ENCODE data around the gene LRRC37B. TPM values are rescaled to one million over a fixed set of nuclear protein-coding genes. Genes with fewer than 3 reads are reported as not detected.
"Not testable (repeated sequence)": the region's sequence is repeated elsewhere in the genome, so short reads cannot be mapped to it uniquely, and the experiment has no call there.

LRRC37B gene
- total RNA-seq, 1 donor from 2014 or later = 34.3 TPM

DNA sequence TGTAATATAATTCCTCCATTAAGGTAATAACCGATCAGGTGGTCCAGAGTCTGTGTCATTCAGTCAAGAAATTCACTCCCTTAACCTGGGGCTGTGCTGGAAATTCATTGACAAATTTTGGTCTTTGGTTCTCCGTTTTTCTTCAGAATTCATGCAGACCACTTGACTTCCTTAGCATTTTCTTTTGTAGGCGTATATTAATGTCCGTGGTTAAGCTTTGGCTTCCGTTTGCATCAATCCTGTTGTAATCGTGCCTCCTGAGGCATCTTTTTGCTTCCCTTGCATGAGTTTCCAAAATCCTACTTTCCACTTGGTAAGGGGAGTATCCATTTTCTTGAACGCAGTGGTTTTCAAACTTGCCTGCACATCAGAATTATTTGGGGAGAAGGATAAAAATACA is 9.0 kb downstream of the LRRC37B start:
- H3K4me3 Mint-ChIP-seq (ENCODE audit: low read depth) = peak overlapping the region; percentile 53
- peak overlapping the region; percentile 76 for H3K27ac Mint-ChIP-seq
- peaks cover 43% of the 10 kb centered on the region for H3K36me3 Mint-ChIP-seq (ENCODE audit: low read depth)
- no peaks in the 10 kb centered on the region for H3K27me3 Mint-ChIP-seq (ENCODE audit: low read depth)
- H3K4me1 Mint-ChIP-seq (ENCODE audit: low read depth) = peaks cover 38% of the 10 kb centered on the region
- intact Hi-C loops (cut with micrococcal nuclease) = no loop called here
- H3K9me3 Mint-ChIP-seq = no peaks in the 10 kb centered on the region
- DNase-seq (ENCODE audit: low spot score) = no peak

DNA sequence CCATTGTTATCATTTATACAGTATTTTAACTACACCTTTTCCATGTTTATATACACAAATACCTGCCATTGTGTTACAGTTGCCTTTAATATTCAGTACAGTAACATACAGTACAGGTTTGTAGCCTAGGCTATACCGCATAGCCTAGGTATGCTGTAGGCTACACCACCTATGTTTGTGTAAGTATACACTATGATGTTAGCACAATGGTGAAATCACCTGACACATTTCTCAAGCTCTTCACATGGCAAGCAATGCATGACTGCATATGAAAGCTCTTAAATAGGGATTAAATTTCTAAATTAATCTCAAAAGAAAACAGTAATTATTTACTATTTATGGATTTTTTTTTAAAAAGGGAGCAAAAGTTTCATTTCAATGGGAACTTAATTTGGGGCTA is 12.0 kb downstream of the LRRC37B start:
- Mint-ChIP-seq H3K4me1 (ENCODE audit: low read depth) (peaks cover 25% of the 10 kb centered on the region), H3K4me3 (ENCODE audit: low read depth) (no peak overlapping the region), H3K36me3 (ENCODE audit: low read depth) (peaks cover 31% of the 10 kb centered on the region), H3K9me3 (no peaks in the 10 kb centered on the region), H3K27ac (no peak overlapping the region), H3K27me3 (ENCODE audit: low read depth) (no peaks in the 10 kb centered on the region)
- intact Hi-C loops (cut with micrococcal nuclease) = no loop called here
- no peak for DNase-seq (ENCODE audit: low spot score)

DNA sequence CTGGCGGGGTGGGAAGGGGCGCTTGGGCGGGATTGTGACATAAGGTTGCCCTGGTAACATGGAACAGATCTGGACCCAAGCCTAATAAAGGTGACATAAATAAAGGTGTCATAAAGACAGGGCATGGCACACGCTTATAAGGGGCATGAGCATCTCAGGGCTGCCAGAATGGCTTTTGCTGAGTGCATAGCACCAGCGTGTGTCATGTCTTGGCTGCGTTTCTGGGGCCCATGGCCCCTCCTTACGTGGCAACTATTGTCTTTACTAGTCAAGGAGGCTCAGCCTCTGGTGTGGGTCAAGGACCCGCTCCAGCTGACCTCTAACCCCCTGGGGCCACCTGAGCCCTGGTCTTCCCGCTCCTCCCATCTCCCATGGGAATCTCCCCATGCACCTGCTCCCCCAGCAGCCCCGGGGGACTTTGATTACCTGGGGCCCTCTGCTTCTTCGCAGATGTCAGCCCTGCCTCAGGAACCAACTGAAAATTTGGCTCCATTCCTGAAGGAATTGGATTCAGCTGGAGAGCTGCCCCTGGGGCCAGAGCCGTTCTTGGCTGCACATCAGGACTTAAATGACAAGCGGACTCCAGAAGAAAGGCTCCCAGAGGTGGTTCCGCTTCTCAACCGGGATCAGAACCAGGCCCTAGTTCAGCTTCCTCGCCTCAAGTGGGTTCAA is 13.9 kb downstream of the LRRC37B start:
- peaks cover 30% of the 10 kb centered on the region for H3K36me3 Mint-ChIP-seq (ENCODE audit: low read depth)
- no peak for DNase-seq (ENCODE audit: low spot score)
- H3K4me1 Mint-ChIP-seq (ENCODE audit: low read depth) = peaks cover 19% of the 10 kb centered on the region
- H3K9me3 Mint-ChIP-seq = no peaks in the 10 kb centered on the region
- H3K27me3 Mint-ChIP-seq (ENCODE audit: low read depth) = no peaks in the 10 kb centered on the region
- intact Hi-C loops (cut with micrococcal nuclease) = no loop called here
- no peak overlapping the region for H3K27ac Mint-ChIP-seq
- no peak overlapping the region for H3K4me3 Mint-ChIP-seq (ENCODE audit: low read depth)

DNA sequence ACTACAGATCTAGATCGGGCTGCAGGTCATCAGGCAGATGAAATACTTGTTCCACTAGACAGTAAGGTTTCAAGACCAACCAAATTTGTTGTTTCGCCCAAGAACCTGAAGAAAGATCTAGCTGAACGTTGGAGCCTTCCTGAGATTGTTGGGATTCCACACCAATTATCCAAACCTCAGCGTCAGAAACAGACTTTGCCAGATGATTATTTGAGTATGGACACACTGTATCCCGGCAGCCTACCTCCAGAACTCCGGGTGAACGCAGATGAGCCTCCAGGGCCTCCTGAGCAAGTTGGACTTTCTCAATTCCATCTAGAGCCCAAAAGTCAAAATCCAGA is 14.4 kb downstream of the LRRC37B start:
- H3K4me1 Mint-ChIP-seq (ENCODE audit: low read depth) = peaks cover 14% of the 10 kb centered on the region
- intact Hi-C loops (cut with micrococcal nuclease) = no loop called here
- H3K36me3 Mint-ChIP-seq (ENCODE audit: low read depth) = peaks cover 30% of the 10 kb centered on the region
- H3K9me3 Mint-ChIP-seq = no peaks in the 10 kb centered on the region
- DNase-seq (ENCODE audit: low spot score) = no peak
- no peak overlapping the region for H3K27ac Mint-ChIP-seq
- no peaks in the 10 kb centered on the region for H3K27me3 Mint-ChIP-seq (ENCODE audit: low read depth)
- no peak overlapping the region for H3K4me3 Mint-ChIP-seq (ENCODE audit: low read depth)

DNA sequence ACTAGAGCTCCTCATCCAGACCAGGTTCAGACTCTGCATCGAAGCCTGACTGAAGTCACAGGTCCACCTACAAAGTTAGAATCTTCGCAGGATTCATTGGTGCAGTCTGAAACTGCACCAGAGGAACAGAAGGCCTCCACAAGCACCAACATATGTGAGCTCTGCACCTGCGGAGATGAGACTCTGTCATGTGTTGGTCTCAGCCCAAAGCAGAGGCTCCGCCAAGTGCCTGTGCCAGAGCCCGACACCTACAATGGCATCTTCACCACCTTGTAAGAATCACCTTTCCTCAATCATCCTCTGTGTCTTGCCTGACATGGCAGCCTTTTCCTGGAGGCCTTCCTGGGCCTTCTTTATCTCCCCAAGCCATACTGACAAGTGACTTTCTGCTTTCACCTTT is 15.4 kb downstream of the LRRC37B start:
- DNase-seq (ENCODE audit: low spot score); H3K9me3 Mint-ChIP-seq; H3K4me1 Mint-ChIP-seq (ENCODE audit: low read depth); H3K4me3 Mint-ChIP-seq (ENCODE audit: low read depth); H3K27me3 Mint-ChIP-seq (ENCODE audit: low read depth); H3K27ac Mint-ChIP-seq; intact Hi-C loops (cut with micrococcal nuclease): not testable (repeated sequence)
- H3K36me3 Mint-ChIP-seq (ENCODE audit: low read depth) = peaks cover 28% of the 10 kb centered on the region

DNA sequence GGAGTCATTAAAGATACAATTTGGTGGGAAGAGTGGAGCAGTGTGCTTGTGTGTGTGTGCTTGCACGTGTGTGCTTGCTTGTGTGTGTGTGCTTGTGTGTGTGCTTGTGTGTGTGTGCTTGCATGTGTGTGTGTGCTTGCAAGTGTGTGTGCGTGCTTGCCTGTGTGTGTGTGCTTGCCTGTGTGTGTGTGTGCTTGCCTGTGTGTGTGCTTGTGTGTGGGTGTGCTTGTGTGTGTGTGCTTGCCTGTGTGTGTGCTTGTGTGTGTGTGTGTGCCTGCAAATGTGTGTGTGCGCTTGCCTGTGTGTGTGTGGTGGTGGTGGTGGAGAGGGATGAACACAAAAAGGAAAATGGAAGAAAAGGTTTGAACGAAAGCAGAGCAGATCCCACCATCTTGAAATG is 20.1 kb downstream of the LRRC37B start:
- DNase-seq (ENCODE audit: low spot score); H3K4me1 Mint-ChIP-seq (ENCODE audit: low read depth); H3K4me3 Mint-ChIP-seq (ENCODE audit: low read depth); H3K9me3 Mint-ChIP-seq; H3K27ac Mint-ChIP-seq; intact Hi-C loops (cut with micrococcal nuclease); H3K27me3 Mint-ChIP-seq (ENCODE audit: low read depth): not testable (repeated sequence)
- peaks cover 11% of the 10 kb centered on the region for H3K36me3 Mint-ChIP-seq (ENCODE audit: low read depth)

DNA sequence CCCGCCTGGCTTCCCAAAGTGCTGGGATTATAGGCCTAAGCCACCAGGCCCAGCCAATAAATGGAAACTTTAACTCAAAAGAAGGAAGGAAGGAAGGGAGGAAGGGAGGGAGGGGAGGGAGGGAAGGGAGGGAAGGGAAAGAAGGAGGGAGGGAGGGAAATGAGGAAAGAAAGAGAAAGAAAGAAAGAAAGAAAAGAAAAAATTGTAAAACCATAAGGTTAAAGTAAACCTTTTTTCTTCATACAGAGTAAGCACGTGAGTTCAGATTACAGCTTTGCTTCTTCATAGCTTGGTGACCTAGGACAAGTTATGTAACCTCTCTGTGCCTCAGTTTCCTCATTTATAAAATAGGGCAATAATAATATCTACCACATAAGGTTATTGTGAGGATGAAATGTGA is 26.0 kb downstream of the LRRC37B start:
- Mint-ChIP-seq H3K27me3 (ENCODE audit: low read depth) (no peaks in the 10 kb centered on the region), H3K36me3 (ENCODE audit: low read depth) (peaks cover 25% of the 10 kb centered on the region), H3K4me1 (ENCODE audit: low read depth) (peaks cover 3% of the 10 kb centered on the region), H3K4me3 (ENCODE audit: low read depth) (no peak overlapping the region), H3K9me3 (no peaks in the 10 kb centered on the region), H3K27ac (no peak overlapping the region)
- intact Hi-C loops (cut with micrococcal nuclease) = no loop called here
- no peak for DNase-seq (ENCODE audit: low spot score)

DNA sequence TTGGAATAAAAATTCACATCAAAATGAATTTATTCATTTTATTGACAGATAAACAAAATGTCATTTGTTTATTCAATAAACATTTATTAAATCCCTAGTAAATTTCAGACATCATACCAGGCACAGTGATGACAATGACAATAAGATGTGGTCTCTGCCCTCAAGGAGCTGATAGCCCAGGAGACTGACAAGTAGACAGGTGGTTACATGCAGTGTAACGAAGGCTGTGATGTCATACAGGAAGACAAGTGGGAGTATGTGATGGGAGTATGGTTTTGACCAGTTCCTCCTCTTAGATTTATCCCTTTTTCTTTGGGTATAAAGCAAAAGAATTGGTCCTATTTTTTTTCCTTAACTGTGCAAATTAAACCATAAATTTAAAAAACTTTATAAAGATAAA is 26.6 kb downstream of the LRRC37B start:
- DNase-seq (ENCODE audit: low spot score); H3K4me3 Mint-ChIP-seq (ENCODE audit: low read depth); H3K9me3 Mint-ChIP-seq; intact Hi-C loops (cut with micrococcal nuclease); H3K4me1 Mint-ChIP-seq (ENCODE audit: low read depth); H3K27me3 Mint-ChIP-seq (ENCODE audit: low read depth): not testable (repeated sequence)
- H3K27ac Mint-ChIP-seq = peak overlapping the region; percentile 38
- H3K36me3 Mint-ChIP-seq (ENCODE audit: low read depth) = peaks cover 28% of the 10 kb centered on the region

DNA sequence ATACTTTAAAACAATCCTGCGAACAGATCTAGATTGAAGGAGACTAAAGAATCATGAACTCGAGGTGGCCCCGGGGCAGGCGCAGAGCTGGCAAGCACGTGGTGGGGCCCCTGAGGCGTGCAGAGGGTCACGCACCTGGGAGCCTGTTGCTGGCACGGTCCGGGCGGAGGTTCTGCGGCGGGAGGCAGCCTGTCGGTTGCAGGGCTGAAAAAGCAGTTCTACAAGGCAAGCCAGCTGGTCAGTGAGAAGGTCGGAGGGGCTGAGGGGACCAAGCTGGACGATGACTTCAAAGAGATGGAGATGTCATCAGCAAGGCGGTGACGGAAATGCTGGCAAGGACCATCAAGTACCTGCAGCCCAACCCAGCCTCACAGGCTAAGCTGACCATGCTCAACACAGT is 33.1 kb downstream of the LRRC37B start:
- not testable (repeated sequence) for H3K4me3 Mint-ChIP-seq (ENCODE audit: low read depth)
- peaks cover 30% of the 10 kb centered on the region for H3K36me3 Mint-ChIP-seq (ENCODE audit: low read depth)

DNA sequence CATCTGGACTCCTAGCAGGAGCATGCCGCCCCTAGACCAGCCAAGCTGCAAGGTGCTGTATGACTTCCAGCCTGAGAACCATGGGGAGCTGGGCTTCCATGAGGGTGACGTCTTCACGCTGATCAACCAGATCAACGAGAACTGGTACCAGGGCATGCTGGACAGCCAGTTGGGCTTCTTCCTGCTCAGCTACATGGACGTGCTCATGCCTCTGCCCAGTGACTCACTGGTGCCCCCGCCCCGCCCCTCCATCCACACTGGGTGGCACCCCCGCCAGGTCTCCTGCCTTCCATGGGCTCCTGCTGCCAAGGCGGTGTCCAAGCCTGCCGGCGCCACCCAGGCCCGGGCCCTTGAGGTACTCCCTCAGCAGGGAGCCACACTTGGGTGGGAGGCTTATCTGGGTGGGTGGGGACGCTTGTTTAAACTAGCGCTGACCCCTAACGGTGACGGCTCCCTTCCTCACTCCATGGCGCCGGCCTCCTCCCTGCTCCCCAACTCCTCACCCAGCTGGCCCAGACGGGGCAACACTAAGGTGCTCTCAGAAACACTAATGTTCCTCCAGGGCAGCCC is 34.2 kb downstream of the LRRC37B start:
- DNase-seq (ENCODE audit: low spot score); intact Hi-C loops (cut with micrococcal nuclease); H3K9me3 Mint-ChIP-seq; H3K27ac Mint-ChIP-seq; H3K4me3 Mint-ChIP-seq (ENCODE audit: low read depth); H3K4me1 Mint-ChIP-seq (ENCODE audit: low read depth); H3K27me3 Mint-ChIP-seq (ENCODE audit: low read depth): not testable (repeated sequence)
- peaks cover 20% of the 10 kb centered on the region for H3K36me3 Mint-ChIP-seq (ENCODE audit: low read depth)

More for the DNA sequence above, 33.1 kb downstream of the LRRC37B start:
- H3K27ac Mint-ChIP-seq; H3K9me3 Mint-ChIP-seq; DNase-seq (ENCODE audit: low spot score); H3K27me3 Mint-ChIP-seq (ENCODE audit: low read depth); H3K4me1 Mint-ChIP-seq (ENCODE audit: low read depth); intact Hi-C loops (cut with micrococcal nuclease): not testable (repeated sequence)

DNA sequence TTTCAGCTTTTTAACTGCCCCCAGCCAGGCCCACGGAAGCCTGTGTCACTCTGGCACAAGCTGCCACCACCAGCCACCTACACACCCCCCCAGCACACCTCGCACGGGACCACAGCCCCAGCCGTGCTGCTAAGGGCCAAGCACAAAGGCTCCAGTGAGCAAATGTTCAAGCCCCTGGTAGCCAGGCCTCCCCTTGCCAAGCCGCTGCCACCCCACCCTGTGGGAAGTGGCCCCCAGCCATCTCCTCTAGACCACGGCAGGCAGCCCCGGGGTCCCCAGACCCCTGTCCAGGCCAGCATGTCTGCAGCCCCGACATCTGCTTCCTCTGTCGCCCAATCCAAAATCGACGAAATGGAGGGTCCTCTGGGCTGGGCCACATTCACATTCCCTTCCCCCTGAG is 35.1 kb downstream of the LRRC37B start:
- H3K4me3 Mint-ChIP-seq (ENCODE audit: low read depth); DNase-seq (ENCODE audit: low spot score); H3K9me3 Mint-ChIP-seq; H3K4me1 Mint-ChIP-seq (ENCODE audit: low read depth); H3K27ac Mint-ChIP-seq; intact Hi-C loops (cut with micrococcal nuclease); H3K27me3 Mint-ChIP-seq (ENCODE audit: low read depth): not testable (repeated sequence)
- peaks cover 17% of the 10 kb centered on the region for H3K36me3 Mint-ChIP-seq (ENCODE audit: low read depth)

DNA sequence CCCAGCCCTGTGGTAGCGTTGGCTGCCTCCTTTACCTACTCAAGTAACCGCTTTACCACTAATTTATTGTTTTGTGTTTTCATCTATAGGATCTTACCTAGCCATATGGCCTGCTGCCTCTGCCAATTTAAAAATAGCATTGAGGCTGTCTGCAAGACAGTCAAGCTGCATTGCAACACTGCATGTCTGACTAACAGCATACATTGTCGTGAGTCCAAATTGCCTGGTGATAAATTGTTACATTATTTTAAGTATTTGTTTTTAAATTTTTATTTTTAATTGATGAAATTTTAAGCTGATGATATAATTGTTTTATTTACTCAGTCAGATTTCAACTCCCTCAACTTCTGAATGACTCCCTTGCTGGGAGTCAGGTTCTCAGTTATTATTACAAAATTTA is 38.4 kb downstream of the LRRC37B start:
- DNase-seq (ENCODE audit: low spot score); H3K9me3 Mint-ChIP-seq; H3K27ac Mint-ChIP-seq; H3K27me3 Mint-ChIP-seq (ENCODE audit: low read depth); H3K4me1 Mint-ChIP-seq (ENCODE audit: low read depth); intact Hi-C loops (cut with micrococcal nuclease); H3K4me3 Mint-ChIP-seq (ENCODE audit: low read depth): not testable (repeated sequence)
- H3K36me3 Mint-ChIP-seq (ENCODE audit: low read depth) = peaks cover 15% of the 10 kb centered on the region

DNA sequence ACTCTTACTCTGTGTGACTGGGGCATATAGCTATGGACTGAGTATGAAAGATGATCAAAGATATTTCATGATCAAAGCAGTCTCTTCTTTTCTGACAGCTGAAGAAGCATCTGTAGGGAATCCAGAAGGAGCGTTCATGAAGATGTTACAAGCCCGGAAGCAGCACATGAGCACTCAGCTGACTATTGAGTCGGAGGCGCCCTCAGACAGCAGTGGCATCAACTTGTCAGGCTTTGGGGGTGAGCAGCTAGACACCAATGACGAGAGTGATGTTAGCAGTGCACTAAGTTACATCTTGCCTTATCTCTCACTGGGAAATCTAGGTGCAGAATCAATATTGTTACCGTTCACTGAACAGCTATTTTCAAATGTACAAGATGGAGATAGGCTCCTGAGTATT is 40.5 kb downstream of the LRRC37B start:
- H3K9me3 Mint-ChIP-seq; DNase-seq (ENCODE audit: low spot score); H3K27me3 Mint-ChIP-seq (ENCODE audit: low read depth); intact Hi-C loops (cut with micrococcal nuclease); H3K27ac Mint-ChIP-seq; H3K4me1 Mint-ChIP-seq (ENCODE audit: low read depth); H3K4me3 Mint-ChIP-seq (ENCODE audit: low read depth): not testable (repeated sequence)
- peaks cover 10% of the 10 kb centered on the region for H3K36me3 Mint-ChIP-seq (ENCODE audit: low read depth)

DNA sequence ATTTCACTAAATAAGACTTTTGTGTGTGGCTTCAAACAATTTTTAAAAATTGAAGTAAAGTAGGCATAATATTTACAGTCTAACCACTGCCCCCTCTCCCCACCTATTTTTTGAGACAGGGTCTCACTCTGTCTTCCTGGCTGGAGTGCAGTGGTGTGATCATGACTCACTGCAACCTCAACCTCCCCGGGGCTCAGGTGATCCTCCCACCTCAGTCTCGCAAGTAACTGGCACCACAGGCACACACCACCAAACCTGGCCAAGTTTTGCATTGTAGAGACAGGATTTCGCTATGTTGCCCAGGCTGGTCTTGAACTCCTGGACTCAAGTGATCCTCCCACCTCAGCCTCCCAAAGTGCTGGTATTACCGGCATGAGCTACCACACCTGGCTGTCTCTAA is 47.8 kb downstream of the LRRC37B start:
- H3K27ac Mint-ChIP-seq; H3K4me1 Mint-ChIP-seq (ENCODE audit: low read depth); intact Hi-C loops (cut with micrococcal nuclease); DNase-seq (ENCODE audit: low spot score); H3K9me3 Mint-ChIP-seq; H3K4me3 Mint-ChIP-seq (ENCODE audit: low read depth); H3K27me3 Mint-ChIP-seq (ENCODE audit: low read depth); H3K36me3 Mint-ChIP-seq (ENCODE audit: low read depth): not testable (repeated sequence)

Measured in activated T-helper 2 cell treated with anti-CD3 and anti-CD28 coated beads, Interferon-gamma antibody, Interleukin-2, Interleukin-4, amounts not matched to agents 10 μg/mL and 5 μg/mL and 100 μg/mL, durations not matched to agents 14 hours and 24 hours and 36 hours (primary cell).